Measurements from ENCODE around the gene EIF3CL.
"Not testable (repeated sequence)": the region's sequence is repeated elsewhere in the genome, so short reads cannot be mapped to it uniquely, and the experiment has no call there.

The EIF3CL gene

GRCh38 chr16:28403220-28404072 lies at the start of gene EIF3CL:
EIF3CL (minus strand) TSS chr16:28403841; CDS start chr16:28403618, 223 bp downstream.
- DNase-seq: not testable (repeated sequence)

- DNase-seq: not testable (repeated sequence)
Observed at GRCh38 chr16:28447081-28447480, 43.4 kb upstream of the EIF3CL start.

GRCh38 chr16:28446388-28446787 lies 42.7 kb upstream of the EIF3CL start:
- not testable (repeated sequence) for DNase-seq

GRCh38 chr16:28443943-28444342 lies 40.3 kb upstream of the EIF3CL start:
- not testable (repeated sequence) for DNase-seq

GRCh38 chr16:28438899-28439298 lies 35.3 kb upstream of the EIF3CL start:
- DNase-seq: not testable (repeated sequence)

GRCh38 chr16:28435340-28435739 lies 31.7 kb upstream of the EIF3CL start:
- DNase-seq: not testable (repeated sequence)

GRCh38 chr16:28426060-28426680 lies 22.5 kb upstream of the EIF3CL start:
- not testable (repeated sequence) for DNase-seq

- not testable (repeated sequence) for DNase-seq
Observed at GRCh38 chr16:28421071-28421750, 17.6 kb upstream of the EIF3CL start.

GRCh38 chr16:28417033-28417432 lies 13.4 kb upstream of the EIF3CL start:
- not testable (repeated sequence) for DNase-seq

- not testable (repeated sequence) for DNase-seq
Observed at GRCh38 chr16:28414530-28414929, 10.9 kb upstream of the EIF3CL start.

GRCh38 chr16:28413585-28413984 lies 9.9 kb upstream of the EIF3CL start:
- not testable (repeated sequence) for DNase-seq

- not testable (repeated sequence) for DNase-seq
Observed at GRCh38 chr16:28392054-28392453, 11.6 kb downstream of the EIF3CL start.

- not testable (repeated sequence) for DNase-seq
Observed at GRCh38 chr16:28382177-28382867, 21.3 kb downstream of the EIF3CL start.

GRCh38 chr16:28377822-28378221 lies 25.8 kb downstream of the EIF3CL start:
- not testable (repeated sequence) for DNase-seq

- DNase-seq: not testable (repeated sequence)
Observed at GRCh38 chr16:28377108-28377625, 26.5 kb downstream of the EIF3CL start.

GRCh38 chr16:28375115-28375514 lies 28.5 kb downstream of the EIF3CL start:
- not testable (repeated sequence) for DNase-seq

GRCh38 chr16:28374281-28374680 lies 29.4 kb downstream of the EIF3CL start:
- DNase-seq: not testable (repeated sequence)

GRCh38 chr16:28367926-28368325 lies 35.7 kb downstream of the EIF3CL start:
- not testable (repeated sequence) for DNase-seq

GRCh38 chr16:28364268-28365173 lies 39.1 kb downstream of the EIF3CL start:
- not testable (repeated sequence) for DNase-seq

- DNase-seq: not testable (repeated sequence)
Observed at GRCh38 chr16:28363408-28363807, 40.2 kb downstream of the EIF3CL start, which contains the start of gene NPIPB6. NPIPB6 (minus strand) TSS chr16:28363508; CDS start chr16:28362822, 686 bp downstream.

- not testable (repeated sequence) for DNase-seq
Observed at GRCh38 chr16:28362600-28362999, 41.0 kb downstream of the EIF3CL start.

Measured in NCI-H1694 (cell line).